Right renal cortex interstitium (tissue), 3 donors: ENCODE results near the gene EVPL. TPM values are rescaled to one million over a fixed set of nuclear protein-coding genes. Genes with fewer than 3 reads are reported as not detected.
"Not testable (repeated sequence)": the region's sequence is repeated elsewhere in the genome, so short reads cannot be mapped to it uniquely, and the experiment has no call there.

Experiments used
- DNase-seq, 3 donors: peaks; one replicate each; pipeline ENCODE4 v3.0.0-alpha.2; 2013; ENCODE audit warnings: low read depth in 3 of 3, low spot score in 2 of 3
- polyA plus RNA-seq, 3 donors: library from polyadenylated mRNA; unstranded; fragments of 120-200 nt; gene quantifications; one replicate each; pipeline ENCODE4 v1.2.1, GENCODE V29; 2013; ENCODE audit not compliant: insufficient read length in 3 of 3

Gene EVPL
- polyA plus RNA-seq = 10 to 100 TPM; 14.4 to 16.0 (median 14.9) TPM

- no peak for DNase-seq
Observed at GRCh38 chr17:76027159-76027839, at the start of gene EVPL. EVPL (minus strand) TSS chr17:76027306; CDS start chr17:76027198, 108 bp downstream.

DNA sequence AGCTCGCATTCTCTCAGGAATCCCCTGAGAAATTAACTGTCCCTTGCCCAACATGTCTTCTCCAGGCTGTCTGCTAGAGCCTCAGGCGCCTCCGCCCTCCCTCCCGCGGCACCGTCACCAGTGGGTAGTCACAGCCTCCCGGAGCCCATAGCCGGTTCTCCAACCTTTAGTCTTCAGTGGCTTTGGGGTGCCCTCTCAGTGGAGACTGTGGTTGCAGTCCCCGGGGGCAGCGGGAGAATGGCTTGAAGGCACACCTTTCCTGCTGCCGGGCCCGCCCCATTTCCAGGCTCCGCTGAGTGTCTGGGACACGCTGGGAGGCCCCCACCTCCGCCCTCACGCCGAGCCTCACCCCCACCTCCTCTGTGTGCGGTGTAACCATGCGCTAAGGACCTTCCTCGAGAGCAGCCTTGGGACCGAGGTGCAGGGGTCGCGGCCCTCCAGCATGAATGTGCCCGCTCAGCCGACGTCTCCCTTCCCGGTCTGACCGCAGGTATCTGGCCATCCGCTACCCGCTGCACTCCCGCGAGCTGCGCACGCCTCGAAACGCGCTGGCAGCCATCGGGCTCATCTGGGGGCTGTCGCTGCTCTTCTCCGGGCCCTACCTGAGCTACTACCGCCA lies 49.1 kb upstream of the EVPL start:
- DNase-seq = no peak

DNA sequence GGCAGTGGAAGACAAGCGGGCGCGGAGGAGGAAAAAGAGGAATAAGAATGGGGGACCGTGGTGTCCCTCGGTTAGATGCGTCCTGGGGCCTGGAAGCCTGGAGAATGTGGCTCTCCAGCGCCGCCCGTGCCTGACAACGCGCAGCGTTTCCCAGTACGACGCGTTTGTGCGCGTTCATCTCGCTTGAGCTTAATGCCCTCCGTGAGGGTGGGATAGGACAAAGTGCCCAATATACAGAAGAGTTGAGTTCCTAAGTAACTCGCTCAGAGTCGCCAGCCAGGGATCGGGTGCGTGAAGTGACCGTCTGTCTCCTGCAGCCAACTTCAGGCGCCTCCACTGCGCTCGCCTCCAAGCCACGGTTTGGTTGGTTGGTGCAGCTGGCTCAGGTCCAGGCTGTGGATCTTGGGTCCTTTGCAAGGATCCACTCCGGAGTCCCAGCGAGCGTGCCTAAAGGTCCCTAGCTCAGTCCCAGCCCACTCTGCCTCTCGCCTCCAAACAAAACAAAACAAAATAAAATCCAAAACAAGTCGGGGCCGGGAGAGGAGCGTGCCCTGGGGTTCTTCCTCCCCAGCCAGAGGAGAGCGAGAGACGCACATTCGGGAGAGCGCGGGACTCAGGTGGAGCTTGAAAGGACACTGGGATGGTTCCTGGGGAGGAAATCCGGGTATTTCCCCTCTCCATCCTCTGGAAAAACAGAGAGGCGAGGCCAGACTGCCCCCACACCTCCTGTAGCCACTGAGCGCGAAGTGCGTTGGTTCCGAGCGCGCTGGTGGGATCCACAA lies 48.4 kb upstream of the EVPL start:
- DNase-seq = no peak

DNA sequence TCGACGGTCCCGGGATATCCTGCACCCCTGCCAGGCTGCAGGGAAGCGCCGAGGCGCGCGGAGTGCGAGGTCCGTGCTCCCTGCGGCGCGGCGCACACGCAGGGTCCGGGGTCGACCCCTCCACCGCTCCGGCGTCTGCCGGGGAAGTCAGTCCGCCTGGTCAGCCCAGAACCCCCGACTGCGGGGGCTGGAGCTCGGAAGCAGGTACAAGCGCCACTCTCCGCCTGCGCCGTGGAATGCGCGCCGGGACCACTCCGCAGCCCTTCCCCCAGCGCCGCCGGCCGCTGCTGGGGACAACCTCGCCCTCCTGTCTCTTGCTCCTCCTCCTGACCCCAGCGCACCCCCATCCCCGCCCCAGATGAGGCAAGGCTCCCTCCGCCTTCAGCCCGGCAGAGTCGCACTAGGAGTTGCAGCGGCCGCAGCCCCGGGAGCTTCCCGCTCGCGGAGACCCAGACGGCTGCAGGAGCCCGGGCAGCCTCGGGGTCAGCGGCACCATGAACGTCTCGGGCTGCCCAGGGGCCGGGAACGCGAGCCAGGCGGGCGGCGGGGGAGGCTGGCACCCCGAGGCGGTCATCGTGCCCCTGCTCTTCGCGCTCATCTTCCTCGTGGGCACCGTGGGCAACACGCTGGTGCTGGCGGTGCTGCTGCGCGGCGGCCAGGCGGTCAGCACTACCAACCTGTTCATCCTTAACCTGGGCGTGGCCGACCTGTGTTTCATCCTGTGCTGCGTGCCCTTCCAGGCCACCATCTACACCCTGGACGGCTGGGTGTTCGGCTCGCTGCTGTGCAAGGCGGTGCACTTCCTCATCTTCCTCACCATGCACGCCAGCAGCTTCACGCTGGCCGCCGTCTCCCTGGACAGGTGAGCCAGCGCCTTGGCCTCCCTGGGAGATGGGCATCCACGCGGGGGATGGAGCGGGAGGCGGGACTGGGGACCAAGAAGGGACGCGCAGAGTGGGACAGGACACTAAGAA lies 47.6 kb upstream of the EVPL start, which contains the start of gene GALR2:
Gene GALR2, plus strand, starts transcription at position 392 of the 974 bp plus-strand sequence. Its CDS starts 103 bp downstream, at position 495.
- no peak for DNase-seq

GRCh38 chr17:76072148-76072858 lies 45.2 kb upstream of the EVPL start, which contains the start of gene SRP68:
SRP68 (minus strand) TSS chr17:76072517; CDS start chr17:76072491, 26 bp downstream.
- peak; percentile 71 to 87 (median 71) for DNase-seq

GRCh38 chr17:76071531-76072147 lies 44.5 kb upstream of the EVPL start:
- DNase-seq = no peak

DNA sequence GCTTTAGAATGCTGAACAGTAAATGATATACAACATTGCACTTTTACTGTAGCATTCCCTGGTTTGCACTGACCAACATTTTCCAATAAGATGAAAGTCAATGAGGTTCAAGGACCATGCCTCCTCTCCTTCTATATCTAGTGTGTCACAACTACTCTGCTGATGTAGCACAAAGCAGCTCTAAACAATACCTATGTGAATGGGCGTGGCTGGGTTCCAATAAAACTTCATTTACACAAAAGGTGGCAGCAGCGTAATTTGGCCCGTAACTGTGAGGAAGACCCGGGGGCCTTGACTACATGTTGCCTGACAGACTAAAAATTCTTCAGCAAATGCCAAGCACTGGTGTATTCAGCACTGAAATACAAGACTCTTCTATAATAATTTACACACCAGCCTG lies 38.7 kb upstream of the EVPL start:
- DNase-seq = no peak

DNA sequence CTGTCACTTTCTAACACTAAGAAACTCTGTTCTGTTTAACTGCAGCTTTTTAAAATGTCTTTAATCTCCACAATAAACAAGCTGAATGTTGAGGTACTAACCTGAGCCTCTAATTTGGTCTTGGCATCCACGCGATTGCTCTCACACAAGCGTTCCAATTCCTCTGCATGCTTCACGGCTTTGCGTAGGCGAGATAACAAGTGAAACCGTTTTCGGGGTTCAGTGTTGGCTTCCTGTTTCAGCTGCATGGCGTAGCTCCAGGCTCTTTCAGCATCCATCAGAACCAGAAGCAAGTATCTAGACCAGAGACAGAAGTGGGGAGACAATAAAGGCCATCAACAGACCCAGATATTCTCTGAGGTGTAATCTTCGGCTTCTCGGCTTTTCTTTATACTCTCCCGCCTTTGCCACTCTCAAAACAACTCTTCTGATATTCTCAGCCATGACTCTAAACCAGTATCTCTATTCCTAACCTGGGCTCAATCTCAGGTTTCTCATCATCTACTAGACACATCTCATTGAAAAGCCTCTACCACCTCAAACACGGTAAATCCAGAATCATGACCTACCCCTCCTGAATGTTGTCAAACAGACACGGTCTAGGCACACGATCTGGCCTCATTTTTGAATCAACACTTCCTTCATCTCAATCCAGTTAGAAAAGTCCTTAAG lies 36.9 kb upstream of the EVPL start:
- no peak for DNase-seq

GRCh38 chr17:76058264-76058663 lies 31.2 kb upstream of the EVPL start:
- not testable (repeated sequence) for DNase-seq

DNA sequence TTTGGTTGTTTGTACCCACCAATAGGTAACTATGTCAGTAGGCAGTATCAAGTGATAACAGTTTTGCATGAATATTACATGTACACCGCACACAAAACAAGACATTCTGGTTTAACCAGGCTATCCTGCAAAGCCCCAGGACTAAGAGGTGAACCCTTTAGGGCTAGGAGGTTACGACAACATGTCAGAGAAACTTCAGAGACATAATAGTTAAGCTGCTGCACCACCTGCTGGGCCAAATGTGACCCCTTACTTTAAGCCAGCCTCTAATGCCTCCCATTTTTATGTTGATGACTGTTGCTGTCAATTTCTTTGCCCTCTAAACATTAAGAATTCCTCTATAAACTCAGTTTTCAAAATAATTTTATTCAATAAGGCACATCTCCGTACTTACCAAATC lies 29.8 kb upstream of the EVPL start:
- DNase-seq = no peak

- no peak for DNase-seq
Observed at GRCh38 chr17:76054112-76054476, 27.0 kb upstream of the EVPL start.

- no peak for DNase-seq
Observed at GRCh38 chr17:76053246-76054111, 26.4 kb upstream of the EVPL start.

DNA sequence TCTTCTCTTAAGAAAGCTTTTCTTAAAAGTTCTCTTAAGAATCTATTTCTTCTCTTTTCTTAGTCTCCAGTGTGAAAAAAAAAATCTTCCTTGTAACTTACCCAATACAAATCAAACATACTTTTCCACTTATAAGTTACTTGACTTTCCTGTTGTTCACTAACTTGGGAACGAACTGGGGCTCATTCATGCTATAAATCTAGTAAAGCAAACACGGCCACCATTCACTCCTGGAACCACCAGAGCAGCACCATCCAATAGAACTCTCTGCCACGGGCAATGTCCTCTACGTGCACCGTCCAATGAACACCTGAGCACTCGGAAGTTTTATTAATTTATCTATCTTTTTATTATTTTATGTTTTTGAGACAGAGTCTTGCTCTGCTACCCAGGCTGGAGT lies 24.5 kb upstream of the EVPL start:
- DNase-seq = no peak

GRCh38 chr17:76050538-76051467 lies 23.7 kb upstream of the EVPL start:
- no peak for DNase-seq

DNA sequence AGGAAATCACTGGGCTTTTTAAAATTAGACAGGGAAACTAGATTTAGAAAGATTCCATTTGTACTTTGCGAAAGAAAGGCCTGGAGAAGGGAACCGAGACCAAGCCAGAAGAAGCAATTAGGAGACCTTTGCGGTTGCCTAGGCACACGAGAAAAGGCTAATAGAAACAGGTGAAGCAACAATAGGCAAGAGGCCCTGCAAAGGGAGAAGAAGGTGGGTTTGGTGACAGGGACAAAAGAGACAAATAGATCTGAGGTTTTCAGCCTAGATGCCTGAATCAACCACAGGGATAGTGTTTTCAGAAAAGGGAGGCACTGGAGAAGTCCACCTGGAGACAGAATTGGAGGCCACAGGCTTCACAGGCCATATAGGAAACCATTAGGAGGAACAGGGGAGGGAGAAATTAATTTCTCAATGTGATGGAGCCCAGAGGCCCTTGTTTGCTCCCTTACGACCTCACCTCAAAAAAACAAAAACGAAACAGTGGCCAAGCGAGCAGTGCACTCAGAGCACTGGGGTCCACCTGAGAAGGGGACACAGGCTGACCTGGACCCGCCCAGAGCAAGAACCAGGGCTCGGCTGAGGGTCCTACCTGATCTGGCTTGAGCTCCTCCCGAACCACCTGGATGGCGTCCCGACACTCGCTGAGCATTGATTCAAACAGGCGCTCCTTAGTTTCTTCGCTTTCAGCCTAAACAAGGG lies 22.9 kb upstream of the EVPL start:
- no peak for DNase-seq

DNA sequence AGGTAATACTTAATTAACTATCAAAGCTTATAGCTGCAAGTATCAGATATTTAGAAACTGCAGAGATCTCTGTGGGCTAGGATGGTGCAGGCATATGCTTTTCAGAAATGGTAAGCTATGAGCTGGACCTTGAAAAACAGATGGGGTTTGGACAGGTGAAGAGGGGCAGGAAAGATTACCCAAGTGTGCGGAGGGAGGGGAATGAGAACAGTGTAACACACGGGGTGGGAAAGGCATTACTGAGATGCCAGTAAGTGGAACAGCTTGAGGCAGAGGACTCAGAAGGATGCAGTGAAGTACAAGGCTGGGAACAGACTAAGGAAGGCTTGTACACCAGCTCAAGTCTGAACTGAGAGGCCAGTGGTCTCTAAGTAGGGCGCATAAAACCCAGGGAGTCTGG lies 22.1 kb upstream of the EVPL start:
- no peak for DNase-seq
